Measurements from ENCODE around the gene SCN1B.

The SCN1B gene

GRCh38 chr19:35031072-35031881, 1.0 kb downstream of the SCN1B start (continued):
- TF ChIP-seq ZNF791 (tag by site-specific recombination; IDR thresholded peaks at IDR 0.05) (0 out of 2 replicates have a peak, but pooled peaks have one; percentile 56), ZNF596 (tag by site-specific recombination; IDR thresholded peaks at IDR 0.05) (peak; percentile 89), EGR2 (tag by site-specific recombination; IDR thresholded peaks at IDR 0.05; ENCODE audit: low read depth) (peak; percentile 95), ZNF76 (tag by site-specific recombination; IDR thresholded peaks at IDR 0.05; ENCODE audit: borderline replicate concordance, low read depth) (0 out of 2 replicates have a peak, but pooled peaks have one; percentile 38), ZNF324 (tag by site-specific recombination; IDR thresholded peaks at IDR 0.05) (peak; percentile 71), ZNF521 (tag by site-specific recombination; IDR thresholded peaks at IDR 0.05) (no peak), ZNF785 (tag by site-specific recombination; IDR thresholded peaks at IDR 0.05) (peak; percentile 89; the same call in 1 of the 2 replicates), PRDM6 (tag by site-specific recombination; IDR thresholded peaks at IDR 0.05) (no peak), ZBTB7A (tag by site-specific recombination; IDR thresholded peaks at IDR 0.05; ENCODE audit: low read depth) (peak; percentile 99), ZNF148 (tag by site-specific recombination; IDR thresholded peaks at IDR 0.05; ENCODE audit: borderline replicate concordance) (0 out of 2 replicates have a peak, but pooled peaks have one; percentile 13), ZNF560 (tag by site-specific recombination; IDR thresholded peaks at IDR 0.05; ENCODE audit: borderline replicate concordance) (no peak), ZNF600 (tag by site-specific recombination; IDR thresholded peaks at IDR 0.05) (peak; percentile 89), ZNF837 (tag by site-specific recombination; IDR thresholded peaks at IDR 0.05) (no peak), ZNF501 (tag by site-specific recombination; IDR thresholded peaks at IDR 0.05) (peak; percentile 91), ZNF660 (tag by site-specific recombination; IDR thresholded peaks at IDR 0.05) (no peak), OSR2 (tag by site-specific recombination; IDR thresholded peaks at IDR 0.05) (peak; percentile 56), SP2 (tag by site-specific recombination; IDR thresholded peaks at IDR 0.05) (peak; percentile 65), ZNF37A (tag by site-specific recombination; IDR thresholded peaks at IDR 0.05) (no peak), ZNF341 (tag by site-specific recombination; IDR thresholded peaks at IDR 0.05; ENCODE audit: low read depth) (peak; percentile 97), GFI1B (tag by site-specific recombination; IDR thresholded peaks at IDR 0.05) (peak; percentile 53; the same call in 1 of the 2 replicates), ZNF133 (tag by site-specific recombination; IDR thresholded peaks at IDR 0.05) (0 out of 2 replicates have a peak, but pooled peaks have one; percentile 51), ZNF2 (tag by site-specific recombination; IDR thresholded peaks at IDR 0.05) (peak; percentile 48), ZNF121 (tag by site-specific recombination; IDR thresholded peaks at IDR 0.05) (peak; percentile 93), ZNF391 (tag by site-specific recombination; IDR thresholded peaks at IDR 0.05; ENCODE audit: borderline replicate concordance, low read depth) (peak; percentile 89; the same call in 1 of the 2 replicates), ZFP69B (tag by site-specific recombination; IDR thresholded peaks at IDR 0.05) (peak; percentile 78; the same call in 1 of the 2 replicates), ZBTB6 (tag by site-specific recombination; IDR thresholded peaks at IDR 0.05) (peak; percentile 100), MYNN (tag by site-specific recombination; IDR thresholded peaks at IDR 0.05; ENCODE audit: borderline replicate concordance) (no peak), ZNF561 (tag by site-specific recombination; IDR thresholded peaks at IDR 0.05; ENCODE audit: borderline replicate concordance) (no peak)
- TF ChIP-seq, protein P1, sequence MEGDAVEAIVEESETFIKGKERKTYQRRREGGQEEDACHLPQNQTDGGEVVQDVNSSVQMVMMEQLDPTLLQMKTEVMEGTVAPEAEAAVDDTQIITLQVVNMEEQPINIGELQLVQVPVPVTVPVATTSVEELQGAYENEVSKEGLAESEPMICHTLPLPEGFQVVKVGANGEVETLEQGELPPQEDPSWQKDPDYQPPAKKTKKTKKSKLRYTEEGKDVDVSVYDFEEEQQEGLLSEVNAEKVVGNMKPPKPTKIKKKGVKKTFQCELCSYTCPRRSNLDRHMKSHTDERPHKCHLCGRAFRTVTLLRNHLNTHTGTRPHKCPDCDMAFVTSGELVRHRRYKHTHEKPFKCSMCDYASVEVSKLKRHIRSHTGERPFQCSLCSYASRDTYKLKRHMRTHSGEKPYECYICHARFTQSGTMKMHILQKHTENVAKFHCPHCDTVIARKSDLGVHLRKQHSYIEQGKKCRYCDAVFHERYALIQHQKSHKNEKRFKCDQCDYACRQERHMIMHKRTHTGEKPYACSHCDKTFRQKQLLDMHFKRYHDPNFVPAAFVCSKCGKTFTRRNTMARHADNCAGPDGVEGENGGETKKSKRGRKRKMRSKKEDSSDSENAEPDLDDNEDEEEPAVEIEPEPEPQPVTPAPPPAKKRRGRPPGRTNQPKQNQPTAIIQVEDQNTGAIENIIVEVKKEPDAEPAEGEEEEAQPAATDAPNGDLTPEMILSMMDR (tag by site-specific recombination; IDR thresholded peaks at IDR 0.05) = no peak; the same call in 1 of the 2 replicates
- TF ChIP-seq, protein P2, sequence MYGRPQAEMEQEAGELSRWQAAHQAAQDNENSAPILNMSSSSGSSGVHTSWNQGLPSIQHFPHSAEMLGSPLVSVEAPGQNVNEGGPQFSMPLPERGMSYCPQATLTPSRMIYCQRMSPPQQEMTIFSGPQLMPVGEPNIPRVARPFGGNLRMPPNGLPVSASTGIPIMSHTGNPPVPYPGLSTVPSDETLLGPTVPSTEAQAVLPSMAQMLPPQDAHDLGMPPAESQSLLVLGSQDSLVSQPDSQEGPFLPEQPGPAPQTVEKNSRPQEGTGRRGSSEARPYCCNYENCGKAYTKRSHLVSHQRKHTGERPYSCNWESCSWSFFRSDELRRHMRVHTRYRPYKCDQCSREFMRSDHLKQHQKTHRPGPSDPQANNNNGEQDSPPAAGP (tag by site-specific recombination; IDR thresholded peaks at IDR 0.05) = peak; percentile 98
- TF ChIP-seq, protein P3, sequence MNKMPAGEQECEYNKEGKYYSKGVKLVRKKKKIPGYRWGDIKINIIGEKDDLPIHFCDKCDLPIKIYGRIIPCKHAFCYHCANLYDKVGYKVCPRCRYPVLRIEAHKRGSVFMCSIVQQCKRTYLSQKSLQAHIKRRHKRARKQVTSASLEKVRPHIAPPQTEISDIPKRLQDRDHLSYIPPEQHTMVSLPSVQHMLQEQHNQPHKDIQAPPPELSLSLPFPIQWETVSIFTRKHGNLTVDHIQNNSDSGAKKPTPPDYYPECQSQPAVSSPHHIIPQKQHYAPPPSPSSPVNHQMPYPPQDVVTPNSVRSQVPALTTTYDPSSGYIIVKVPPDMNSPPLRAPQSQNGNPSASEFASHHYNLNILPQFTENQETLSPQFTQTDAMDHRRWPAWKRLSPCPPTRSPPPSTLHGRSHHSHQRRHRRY (tag by site-specific recombination; IDR thresholded peaks at IDR 0.05) = peak; percentile 92; the same call in 1 of the 2 replicates

Data from HEK293 (cell line).